ENCODE data around the gene TXNL4A.

TXNL4A gene

GRCh38 chr18:79973517-79973916 lies 14.8 kb downstream of the TXNL4A start:
- FAIRE-seq (no peak), DNase-seq (ENCODE audit: insufficient read length, low spot score) (no peak)
- TF ChIP-seq CTCF (IDR thresholded peaks at IDR 0.05; ENCODE audit: insufficient read depth, missing control alignments): no peak

- peak; percentile 79 for FAIRE-seq
- TF ChIP-seq CTCF (IDR thresholded peaks at IDR 0.05; ENCODE audit: insufficient read depth, missing control alignments): no peak
- DNase-seq (ENCODE audit: insufficient read length, low spot score): no peak
These were observed 15.6 kb downstream of the TXNL4A start for GRCh38 chr18:79972720-79973119.

GRCh38 chr18:79971986-79972385 lies 16.4 kb downstream of the TXNL4A start:
- no peak for DNase-seq (ENCODE audit: insufficient read length, low spot score)
- TF ChIP-seq CTCF (IDR thresholded peaks at IDR 0.05; ENCODE audit: insufficient read depth, missing control alignments): no peak
- FAIRE-seq: no peak

GRCh38 chr18:79971211-79971952 lies 17.0 kb downstream of the TXNL4A start:
- FAIRE-seq (peak; percentile 84), DNase-seq (ENCODE audit: insufficient read length, low spot score) (no peak)
- TF ChIP-seq CTCF (IDR thresholded peaks at IDR 0.05; ENCODE audit: insufficient read depth, missing control alignments): no peak

- DNase-seq (ENCODE audit: insufficient read length, low spot score): no peak
- TF ChIP-seq CTCF (IDR thresholded peaks at IDR 0.05; ENCODE audit: insufficient read depth, missing control alignments): no peak
- peak; percentile 99 for FAIRE-seq
These were observed 17.8 kb downstream of the TXNL4A start for GRCh38 chr18:79970419-79971133.

- no peak for TF ChIP-seq CTCF (IDR thresholded peaks at IDR 0.05; ENCODE audit: insufficient read depth, missing control alignments)
- DNase-seq (ENCODE audit: insufficient read length, low spot score): no peak
- FAIRE-seq: peak; percentile 92
These were observed 23.1 kb downstream of the TXNL4A start for GRCh38 chr18:79965119-79965902.
